Hindlimb muscle (tissue), 1 donor: ENCODE results near the gene IRAK1. TPM values are rescaled to one million over a fixed set of nuclear protein-coding genes. Genes with fewer than 3 reads are reported as not detected.
"Not testable (repeated sequence)": the region's sequence is repeated elsewhere in the genome, so short reads cannot be mapped to it uniquely, and the experiment has no call there.

Experiments used
- DNase-seq: peaks from one replicate; pipeline ENCODE4 v3.0.0-alpha.2; 2013
- polyA plus RNA-seq: library from polyadenylated mRNA; unstranded; fragments of 120-200 nt; gene quantifications from one replicate; pipeline ENCODE4 v1.2.1, GENCODE V29; 2013; ENCODE audit not compliant: insufficient read length

Gene IRAK1
- polyA plus RNA-seq, 1 donor = 46.3 TPM

GRCh38 chrX:154018518-154019060 lies 1.1 kb downstream of the IRAK1 start:
- DNase-seq = no peak

- no peak for DNase-seq
These were observed 1.8 kb downstream of the IRAK1 start for GRCh38 chrX:154017766-154018517.

- DNase-seq = no peak
These were observed 3.2 kb downstream of the IRAK1 start for GRCh38 chrX:154016366-154017076.

DNA sequence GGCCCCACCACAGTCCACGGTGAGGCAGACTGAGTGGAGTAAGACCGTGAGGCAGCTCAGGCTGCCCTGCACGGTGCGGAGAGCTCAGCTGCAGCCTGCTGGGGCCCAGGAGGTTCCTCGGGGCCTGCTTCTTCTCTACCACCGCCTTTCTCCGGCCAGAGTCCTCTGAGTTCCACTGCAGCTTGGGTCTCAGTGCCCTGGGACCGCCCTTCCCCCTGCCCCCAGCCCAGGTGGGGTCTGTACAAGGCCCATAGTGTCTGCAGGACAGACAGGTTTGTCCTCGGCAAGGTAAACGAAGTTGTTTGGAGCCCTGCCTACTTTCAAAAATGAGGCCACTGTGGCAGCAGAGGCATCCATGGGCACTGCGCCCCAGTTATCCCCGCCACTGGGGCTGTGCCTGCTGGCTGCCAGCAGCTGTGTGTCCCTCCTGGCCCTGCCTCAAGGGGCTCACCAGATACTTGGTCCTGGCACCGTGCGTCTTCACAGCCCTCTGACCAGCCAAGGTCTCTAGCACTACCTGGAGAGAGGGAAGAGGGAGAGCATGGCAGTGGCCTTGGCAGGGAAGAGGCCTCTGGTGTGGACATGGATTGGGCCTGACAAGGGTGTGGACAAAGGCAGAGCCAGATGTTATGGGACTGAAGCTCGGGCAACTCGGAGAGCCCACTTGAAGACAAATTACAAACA lies 4.0 kb downstream of the IRAK1 start:
- DNase-seq = no peak

GRCh38 chrX:154014429-154015380 lies 5.0 kb downstream of the IRAK1 start:
- DNase-seq = no peak

- peak; percentile 48 for DNase-seq
These were observed 5.9 kb downstream of the IRAK1 start for GRCh38 chrX:154013614-154014360.

DNA sequence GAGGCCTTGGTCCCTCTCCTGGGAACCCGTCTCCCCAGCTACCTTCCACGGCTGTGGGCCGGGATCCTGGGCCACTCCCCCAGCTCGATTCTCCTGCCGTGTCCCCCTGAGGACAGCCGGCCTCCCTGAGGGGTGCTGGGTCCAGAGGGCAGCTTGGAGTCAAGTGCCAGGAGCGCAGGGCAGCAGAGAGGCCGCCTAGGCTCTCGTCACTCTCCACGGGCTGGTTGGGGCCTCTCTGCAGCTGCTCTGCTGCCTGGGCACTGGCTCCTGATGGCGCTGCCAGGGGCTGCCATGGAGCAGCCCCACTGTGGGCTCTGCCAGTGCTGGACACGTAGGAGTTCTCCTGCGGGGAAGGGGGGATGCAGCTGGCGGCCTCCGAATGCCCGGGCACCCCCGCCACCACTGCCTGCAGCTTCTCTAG lies 6.7 kb downstream of the IRAK1 start:
- DNase-seq = no peak

DNA sequence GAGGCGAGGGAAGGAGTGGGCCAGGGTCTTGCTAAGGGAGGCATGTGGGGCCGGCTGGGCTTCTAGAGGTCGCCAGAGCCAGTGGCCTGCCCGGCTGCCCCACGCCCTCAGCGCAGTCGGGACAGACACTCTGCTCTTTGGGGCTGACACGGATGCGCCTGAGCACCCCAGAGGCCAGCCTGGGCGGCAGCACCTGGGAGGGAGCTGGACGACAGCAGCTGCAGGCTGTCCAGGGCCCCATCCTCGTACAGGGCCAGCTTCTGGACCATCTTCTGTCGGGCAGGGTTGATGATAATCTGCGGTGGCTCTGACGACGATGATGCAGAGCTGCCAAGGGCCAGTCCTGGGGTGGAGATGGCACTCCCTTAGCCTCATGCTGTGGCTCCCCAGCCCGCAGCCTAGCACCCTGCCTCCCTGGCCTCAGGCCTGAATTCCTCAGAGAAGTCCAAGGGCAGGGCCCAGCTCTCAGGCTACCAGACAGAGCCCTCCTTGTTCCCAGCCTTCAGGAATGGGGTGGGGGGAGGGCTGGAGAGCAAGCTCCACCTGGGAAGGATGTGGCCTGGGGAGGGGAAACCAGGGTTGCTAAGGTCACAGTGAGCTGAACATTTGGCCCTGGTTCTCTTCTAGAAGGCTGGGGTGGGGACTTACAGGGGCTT lies 7.2 kb downstream of the IRAK1 start:
- no peak for DNase-seq

- no peak for DNase-seq
These were observed 8.0 kb downstream of the IRAK1 start for GRCh38 chrX:154011376-154012335.

DNA sequence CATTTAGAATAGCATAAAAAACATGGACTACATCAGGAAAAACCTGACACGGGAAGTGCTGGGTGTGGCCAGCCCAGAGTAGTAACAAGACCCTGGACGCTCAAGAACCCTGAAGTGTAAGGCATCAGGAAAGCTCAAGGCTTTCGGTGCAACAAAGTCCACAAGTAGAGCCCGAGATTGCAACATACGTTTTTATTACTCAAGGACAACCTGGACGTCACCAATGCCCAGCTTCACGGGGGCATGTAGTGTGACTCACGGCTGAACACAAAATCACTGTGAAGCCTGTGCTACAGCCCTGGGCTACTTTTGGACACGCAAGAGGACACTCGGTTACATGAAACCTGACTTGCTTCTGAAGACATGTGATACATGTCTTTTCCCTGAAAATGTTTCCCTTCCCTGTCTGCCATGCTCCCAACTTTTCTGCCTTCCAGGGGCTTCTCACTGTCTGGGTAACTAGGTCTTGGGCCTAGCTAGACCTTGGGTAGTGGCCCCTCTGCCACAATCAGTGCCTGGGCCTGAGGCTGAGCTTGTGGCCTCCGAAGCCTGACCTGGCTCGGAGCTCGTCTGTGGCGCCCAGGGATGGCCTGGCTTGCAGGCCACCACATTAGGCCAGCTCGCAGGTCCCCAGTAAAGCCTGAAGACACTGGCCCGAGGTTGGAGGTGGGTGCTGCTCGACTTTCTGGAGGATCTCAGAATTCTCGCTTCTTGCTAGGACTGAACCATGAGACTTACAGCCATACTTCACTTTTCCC lies 9.2 kb downstream of the IRAK1 start:
- no peak for DNase-seq

GRCh38 chrX:154008521-154008920 lies 11.2 kb downstream of the IRAK1 start:
- no peak for DNase-seq

- DNase-seq = no peak
These were observed 12.8 kb downstream of the IRAK1 start for GRCh38 chrX:154006947-154007346.

- no peak for DNase-seq
These were observed 15.4 kb downstream of the IRAK1 start for GRCh38 chrX:154004315-154004714.

DNA sequence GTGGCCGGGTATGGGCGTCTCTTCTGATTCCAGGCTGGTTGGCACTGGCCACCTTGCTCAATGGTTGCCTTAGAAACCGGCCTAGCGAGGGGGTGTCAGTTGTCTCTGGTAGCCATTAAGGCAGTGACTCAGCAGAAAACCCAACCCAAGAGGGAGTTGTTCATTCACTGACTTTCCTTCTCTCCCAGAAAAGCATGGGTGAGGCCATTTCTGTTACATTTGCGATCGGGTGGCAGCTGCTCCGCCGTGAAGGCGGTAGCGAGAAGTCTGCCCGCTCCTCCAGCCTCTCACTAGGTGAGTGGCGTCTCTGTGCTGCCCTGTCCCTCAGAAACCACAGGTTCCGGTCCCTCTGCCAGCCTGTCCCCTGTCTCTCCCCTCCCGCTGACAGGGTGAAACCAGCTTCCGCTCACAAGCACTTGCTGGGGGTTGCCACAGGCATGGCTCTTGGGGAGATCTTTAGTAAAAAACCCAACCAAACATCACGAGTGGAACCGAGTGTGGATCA lies 17.4 kb downstream of the IRAK1 start:
- DNase-seq = no peak

- DNase-seq = no peak
These were observed 19.7 kb downstream of the IRAK1 start for GRCh38 chrX:154000051-154000450.

DNA sequence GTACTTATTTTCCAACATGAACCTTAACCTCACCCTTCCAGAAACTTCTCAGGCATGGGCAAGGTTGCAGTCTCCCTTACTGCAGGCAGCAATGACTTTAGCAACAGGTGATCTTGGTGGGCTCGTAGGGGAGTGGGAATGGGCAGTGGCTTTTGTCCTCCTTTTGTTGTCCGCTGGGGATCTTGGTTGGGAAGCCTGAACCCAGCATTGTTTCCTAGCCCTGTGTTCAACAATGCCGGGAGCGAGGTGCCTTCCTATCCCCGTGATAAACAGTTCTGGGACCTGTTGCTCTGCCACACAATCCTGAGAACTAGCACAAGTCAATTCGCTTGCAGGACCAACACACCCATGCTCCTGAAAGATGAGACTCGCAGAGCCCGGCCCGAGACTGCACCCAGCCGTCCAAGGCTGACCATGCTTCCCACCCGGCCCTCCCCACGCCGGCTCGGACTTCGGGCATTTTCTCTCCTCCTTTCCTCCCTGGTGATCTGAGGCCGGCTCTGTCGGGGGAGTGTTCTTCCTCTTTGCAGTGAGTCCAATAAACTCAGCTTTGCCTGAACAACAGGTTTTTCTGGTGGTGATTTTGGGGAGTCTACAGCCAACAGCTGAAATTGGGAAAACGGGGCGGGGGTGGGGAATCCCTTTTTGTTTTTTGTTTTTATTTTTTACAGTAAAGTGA lies 20.2 kb downstream of the IRAK1 start:
- no peak for DNase-seq

GRCh38 chrX:153995504-153995903 lies 24.2 kb downstream of the IRAK1 start:
- DNase-seq = no peak

DNA sequence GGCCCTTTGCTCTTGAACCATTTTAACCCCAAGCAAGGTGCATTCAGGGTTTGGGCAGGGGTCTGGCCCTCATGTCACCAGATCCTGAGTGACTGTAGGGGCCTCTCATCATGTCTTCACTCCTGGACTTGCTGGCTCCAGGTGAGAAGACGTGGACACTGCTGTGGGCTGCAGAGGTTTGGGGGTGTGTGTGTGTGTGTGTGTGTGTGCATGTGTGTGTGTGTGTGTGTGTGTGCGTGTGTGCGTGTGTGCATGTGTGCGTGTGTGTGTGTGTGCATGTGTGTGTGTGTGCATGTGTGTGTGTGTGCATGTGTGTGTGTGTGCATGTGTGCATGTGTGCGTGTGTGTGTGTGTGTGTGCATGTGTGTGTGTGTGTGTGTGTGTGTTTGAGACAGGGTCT lies 25.3 kb downstream of the IRAK1 start:
- not testable (repeated sequence) for DNase-seq
